Neural progenitor cell (in vitro differentiated cells): ENCODE measurements around the gene SOWAHD. TPM values are rescaled to one million over a fixed set of nuclear protein-coding genes. Genes with fewer than 3 reads are reported as not detected.

Experiments used
- small RNA-seq: library from RNA; depleted of rRNA; stranded (forward); fragments of <200 nt; gene quantifications from one replicate; pipeline ENCODE3, GENCODE V24; 2015
- total RNA-seq: library from RNA; depleted of rRNA; stranded (reverse); fragments of >200 nt; gene quantifications from 2 replicates; pipeline ENCODE4 v1.2.3, GENCODE V29; 2015; ENCODE audit warnings: low replicate concordance

Gene SOWAHD
- total RNA-seq, 1 donor from 2014 or later: not detected

Small RNAs within 50 kb of the gene (small RNA-seq; reads per million reads assigned to genes)
- not detected for gene SNORA69

Other genes starting within 250 kb of the SOWAHD start
- 34.7 and 53.5 TPM in 2 replicates for gene STEEP1, start 193.2 kb upstream of the SOWAHD start, total RNA-seq
- gene UBE2A, start 184.0 kb upstream of the SOWAHD start, total RNA-seq: 54.2 and 90.2 TPM in 2 replicates
- gene NKRF, start 152.2 kb upstream of the SOWAHD start, total RNA-seq: 11.2 and 17.4 TPM in 2 replicates
- gene SEPTIN6, start 65.4 kb upstream of the SOWAHD start, total RNA-seq: 19.4 and 21.7 TPM in 2 replicates
- gene RPL39, start 33.0 kb downstream of the SOWAHD start, total RNA-seq: 10,337 and 10,894 TPM in 2 replicates
- gene UPF3B, start 94.4 kb downstream of the SOWAHD start, total RNA-seq: 12.4 and 21.7 TPM in 2 replicates
- 10.9 and 11.3 TPM in 2 replicates for gene RNF113A, start 113.1 kb downstream of the SOWAHD start, total RNA-seq
- gene NDUFA1, start 113.2 kb downstream of the SOWAHD start, total RNA-seq: 44.1 and 57.9 TPM in 2 replicates
- gene AKAP14, start 137.3 kb downstream of the SOWAHD start, total RNA-seq: not detected in 2 replicates
- 6.5 and 11.2 TPM in 2 replicates for gene NKAP, start 185.2 kb downstream of the SOWAHD start, total RNA-seq